WI38 (cell line): ENCODE results near the gene SLC25A14.

Source experiments
- H3K4me3 ChIP-seq: 2 replicates; pipeline ENCODE4 v1.5.1; 2011; ENCODE audit warnings: low read depth, mild to moderate bottlenecking, control low read depth, low read length
- TF ChIP-seq, protein P1 (sequence below): IDR thresholded peaks from 2 replicates; pipeline ENCODE4 v1.5.1; 2012; ENCODE audit warnings: low read depth, mild to moderate bottlenecking, control low read depth, low read length

Gene SLC25A14

DNA sequence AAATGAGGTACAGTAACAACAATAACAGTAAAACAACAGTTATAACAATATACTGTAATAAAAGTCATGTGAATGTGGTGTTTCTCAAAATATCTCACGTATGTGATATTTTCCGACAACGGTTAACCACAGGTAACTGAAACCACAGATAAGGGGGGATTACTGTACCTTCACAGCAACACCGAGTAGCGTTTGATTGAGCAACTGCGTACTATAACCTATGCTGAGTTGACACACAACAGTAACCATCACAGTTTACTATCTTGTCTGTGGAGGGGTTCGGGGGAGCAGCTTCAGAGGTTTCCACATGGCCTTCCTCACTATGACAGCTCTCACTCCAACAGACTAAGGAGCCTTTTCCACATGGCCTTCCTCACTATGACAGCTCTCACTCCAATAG is 75.5 kb downstream of the SLC25A14 start:
- H3K4me3 ChIP-seq: no peak overlapping the region
- TF ChIP-seq, protein P1, sequence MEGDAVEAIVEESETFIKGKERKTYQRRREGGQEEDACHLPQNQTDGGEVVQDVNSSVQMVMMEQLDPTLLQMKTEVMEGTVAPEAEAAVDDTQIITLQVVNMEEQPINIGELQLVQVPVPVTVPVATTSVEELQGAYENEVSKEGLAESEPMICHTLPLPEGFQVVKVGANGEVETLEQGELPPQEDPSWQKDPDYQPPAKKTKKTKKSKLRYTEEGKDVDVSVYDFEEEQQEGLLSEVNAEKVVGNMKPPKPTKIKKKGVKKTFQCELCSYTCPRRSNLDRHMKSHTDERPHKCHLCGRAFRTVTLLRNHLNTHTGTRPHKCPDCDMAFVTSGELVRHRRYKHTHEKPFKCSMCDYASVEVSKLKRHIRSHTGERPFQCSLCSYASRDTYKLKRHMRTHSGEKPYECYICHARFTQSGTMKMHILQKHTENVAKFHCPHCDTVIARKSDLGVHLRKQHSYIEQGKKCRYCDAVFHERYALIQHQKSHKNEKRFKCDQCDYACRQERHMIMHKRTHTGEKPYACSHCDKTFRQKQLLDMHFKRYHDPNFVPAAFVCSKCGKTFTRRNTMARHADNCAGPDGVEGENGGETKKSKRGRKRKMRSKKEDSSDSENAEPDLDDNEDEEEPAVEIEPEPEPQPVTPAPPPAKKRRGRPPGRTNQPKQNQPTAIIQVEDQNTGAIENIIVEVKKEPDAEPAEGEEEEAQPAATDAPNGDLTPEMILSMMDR: no peak

DNA sequence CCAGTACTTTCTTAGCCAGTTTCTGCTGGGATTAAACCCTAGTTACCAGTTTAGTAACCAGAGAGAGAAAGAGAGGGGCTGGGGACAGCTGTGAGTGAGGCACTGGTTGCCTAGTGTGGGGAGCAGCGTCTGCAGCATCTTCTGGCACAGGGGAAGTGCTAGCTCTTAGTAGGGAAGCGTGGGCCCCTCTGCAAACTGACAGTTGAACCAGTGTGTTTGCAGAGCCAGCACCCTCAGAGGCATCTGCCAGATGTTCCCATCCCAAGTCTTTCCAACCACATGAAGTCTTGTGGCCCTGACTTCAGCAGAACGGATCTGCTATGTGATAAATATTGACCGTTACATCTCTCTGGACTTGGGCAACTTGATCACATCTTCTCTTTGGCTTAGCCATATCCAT is 77.1 kb downstream of the SLC25A14 start:
- H3K4me3 ChIP-seq: no peak overlapping the region
- TF ChIP-seq, protein P1: no peak

DNA sequence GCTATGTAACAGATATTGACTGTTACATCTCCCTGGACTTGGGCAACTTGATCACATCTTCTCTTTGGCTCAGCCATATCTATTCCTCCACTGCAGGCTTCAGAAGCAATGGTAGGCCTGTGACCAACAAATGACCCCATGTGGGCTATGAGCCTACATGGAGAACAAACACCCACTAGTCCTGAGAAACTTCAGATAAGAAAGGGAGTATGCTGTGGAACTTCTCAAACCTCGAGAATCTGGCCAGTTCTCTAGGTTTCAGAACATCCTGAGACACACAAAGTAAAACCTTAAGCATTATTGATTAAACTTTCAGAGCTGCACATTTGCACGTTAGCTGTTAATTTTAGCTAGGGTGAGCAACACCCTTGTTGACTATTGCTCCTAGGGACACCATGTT is 78.3 kb downstream of the SLC25A14 start:
- no peak overlapping the region for H3K4me3 ChIP-seq
- TF ChIP-seq, protein P1: no peak

DNA sequence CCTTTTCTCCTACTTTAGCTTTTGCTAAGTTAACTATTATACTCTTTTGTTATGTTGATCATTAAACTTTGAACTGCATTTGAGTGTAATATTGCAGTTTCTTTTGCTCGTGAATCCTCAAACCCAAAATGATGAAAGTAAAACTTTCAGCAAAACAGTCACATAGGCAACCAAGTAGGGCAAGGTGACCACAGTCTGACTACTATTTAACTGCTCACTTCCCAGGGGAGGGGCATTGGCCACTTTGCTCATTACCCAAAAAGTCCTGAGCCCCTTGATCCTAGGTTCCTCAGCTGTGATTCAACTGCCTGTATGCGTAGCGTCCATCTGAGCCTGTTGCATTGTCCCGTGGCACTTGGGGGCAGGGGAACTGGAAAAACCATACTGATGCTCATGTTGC is 79.0 kb downstream of the SLC25A14 start:
- TF ChIP-seq, protein P1: no peak
- no peak overlapping the region for H3K4me3 ChIP-seq

DNA sequence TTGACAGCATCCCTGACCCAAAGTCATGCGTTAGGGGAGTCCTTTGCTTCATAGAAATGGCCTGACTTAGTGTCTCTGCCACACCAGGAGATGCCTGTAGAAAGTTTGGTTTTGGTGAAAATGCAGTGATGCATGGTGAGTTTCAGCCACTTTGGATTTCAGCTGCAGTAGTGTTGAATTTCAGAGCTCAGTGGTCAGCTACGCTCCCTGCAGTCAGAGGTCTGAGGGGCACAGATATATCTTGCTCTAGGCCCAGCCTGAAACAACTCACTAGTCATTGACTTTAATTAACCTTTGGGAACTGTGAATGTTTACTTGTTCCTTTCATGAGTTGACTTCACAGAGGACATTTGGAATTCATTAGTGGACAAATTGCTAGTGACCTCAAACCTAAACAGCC is 79.5 kb downstream of the SLC25A14 start:
- H3K4me3 ChIP-seq: no peak overlapping the region
- TF ChIP-seq, protein P1: no peak
